ENCODE data around the gene SMKR1. TPM values are rescaled to one million over a fixed set of nuclear protein-coding genes. Genes with fewer than 3 reads are reported as not detected.

The SMKR1 gene
- total RNA-seq, 1 experiment from 2014 or later, result 7.4 TPM

GRCh38 chr7:129466796-129467195 is 35.5 kb upstream of the SMKR1 start:
- Histone ChIP-seq H3K4me2 (ENCODE audit: low read length) (no peak overlapping the region), H3K9me3 (ENCODE audit: low read length) (no peaks in the 10 kb centered on the region), H3K4me3 (ENCODE audit: low read length) (no peak overlapping the region), H3K27me3 (ENCODE audit: low read length) (no peaks in the 10 kb centered on the region), H4K20me1 (ENCODE audit: low read length) (no peaks in the 10 kb centered on the region), H3K9ac (ENCODE audit: low read length) (no peak overlapping the region), H3K79me2 (ENCODE audit: low read length) (no peaks in the 10 kb centered on the region), H2AFZ (ENCODE audit: low read length) (no peak overlapping the region), H3K9me2 (replicated peaks; ENCODE audit: low read length) (no peaks in the 10 kb centered on the region), H3K36me3 (ENCODE audit: low read depth, low read length) (peaks cover 16% of the 10 kb centered on the region; the same call in 1 of the 2 replicates), H3K4me1 (ENCODE audit: insufficient read depth, low read length) (peaks cover 19% of the 10 kb centered on the region), H3F3A (ENCODE audit: low read length, unreplicated experiment) (peaks cover 2% of the 10 kb centered on the region), H3K27ac (ENCODE audit: low read length) (no peak overlapping the region)
- no peak for ATAC-seq
- TF ChIP-seq CTCF (conservative IDR thresholded peaks at IDR 0.05; ENCODE audit: low read depth, low read length) (no peak), EZH2 (IDR thresholded peaks at IDR 0.05; ENCODE audit: low read length, unreplicated experiment) (no peak), EZH2phosphoT487 (IDR thresholded peaks at IDR 0.05; ENCODE audit: borderline replicate concordance, low read length) (no peak)
- intact Hi-C loops (cut with micrococcal nuclease), result no loop called here
- no TSS peak for BruUV-seq (replicated peaks)
- ChIA-PET POLR2A (ENCODE audit: unreplicated experiment) (no interaction called here), CTCF (no interaction called here)
- no peak for DNase-seq

- no peak for ATAC-seq
- Histone ChIP-seq H3K27me3 (ENCODE audit: low read length) (no peaks in the 10 kb centered on the region), H4K20me1 (ENCODE audit: low read length) (no peaks in the 10 kb centered on the region), H3K4me3 (ENCODE audit: low read length) (no peak overlapping the region), H3K4me2 (ENCODE audit: low read length) (no peak overlapping the region), H3K79me2 (ENCODE audit: low read length) (no peaks in the 10 kb centered on the region), H3K9me2 (replicated peaks; ENCODE audit: low read length) (no peaks in the 10 kb centered on the region), H3K4me1 (ENCODE audit: insufficient read depth, low read length) (peaks cover 23% of the 10 kb centered on the region), H3K36me3 (ENCODE audit: low read depth, low read length) (peaks cover 16% of the 10 kb centered on the region; the same call in 1 of the 2 replicates), H2AFZ (ENCODE audit: low read length) (no peak overlapping the region), H3F3A (ENCODE audit: low read length, unreplicated experiment) (peaks cover 5% of the 10 kb centered on the region), H3K27ac (ENCODE audit: low read length) (no peak overlapping the region), H3K9ac (ENCODE audit: low read length) (no peak overlapping the region), H3K9me3 (ENCODE audit: low read length) (no peaks in the 10 kb centered on the region)
- ChIA-PET CTCF (no interaction called here), POLR2A (ENCODE audit: unreplicated experiment) (no interaction called here)
- no peak for DNase-seq
- no peak for TF ChIP-seq EZH2 (IDR thresholded peaks at IDR 0.05; ENCODE audit: low read length, unreplicated experiment)
- TF ChIP-seq EZH2phosphoT487 (IDR thresholded peaks at IDR 0.05; ENCODE audit: borderline replicate concordance, low read length), result no peak
- no peak for TF ChIP-seq CTCF (conservative IDR thresholded peaks at IDR 0.05; ENCODE audit: low read depth, low read length)
- intact Hi-C loops (cut with micrococcal nuclease), result no loop called here
- no TSS peak for BruUV-seq (replicated peaks)
These were observed 34.2 kb upstream of the SMKR1 start for GRCh38 chr7:129468087-129468486.

- peaks cover 5% of the 10 kb centered on the region for H3F3A ChIP-seq (ENCODE audit: low read length, unreplicated experiment)
These were observed 33.8 kb upstream of the SMKR1 start for GRCh38 chr7:129468547-129468946.

More at GRCh38 chr7:129468547-129468946, 33.8 kb upstream of the SMKR1 start:
- intact Hi-C loops (cut with micrococcal nuclease), result no loop called here
- H3K4me1 ChIP-seq (ENCODE audit: insufficient read depth, low read length), result peaks cover 23% of the 10 kb centered on the region
- no peaks in the 10 kb centered on the region for H4K20me1 ChIP-seq (ENCODE audit: low read length)
- H3K9me2 ChIP-seq (replicated peaks; ENCODE audit: low read length), result no peaks in the 10 kb centered on the region
- no peaks in the 10 kb centered on the region for H3K79me2 ChIP-seq (ENCODE audit: low read length)
- no peaks in the 10 kb centered on the region for H3K27me3 ChIP-seq (ENCODE audit: low read length)
- peaks cover 16% of the 10 kb centered on the region; the same call in 1 of the 2 replicates for H3K36me3 ChIP-seq (ENCODE audit: low read depth, low read length)
- ATAC-seq (no peak), DNase-seq (no peak)
- BruUV-seq (replicated peaks), result no TSS peak
- POLR2A ChIA-PET (ENCODE audit: unreplicated experiment), result no interaction called here
- H3K4me2 ChIP-seq (ENCODE audit: low read length), result no peak overlapping the region
- no peak overlapping the region for H3K27ac ChIP-seq (ENCODE audit: low read length)
- H3K4me3 ChIP-seq (ENCODE audit: low read length), result no peak overlapping the region
- CTCF ChIA-PET, result interaction anchor here (1.1 kb wide), 2 partner anchors 34 to 101 kb away, joined by 3 to 4 read pairs; partner anchors contain the start of gene STRIP2
- TF ChIP-seq CTCF (conservative IDR thresholded peaks at IDR 0.05; ENCODE audit: low read depth, low read length) (no peak), EZH2phosphoT487 (IDR thresholded peaks at IDR 0.05; ENCODE audit: borderline replicate concordance, low read length) (no peak), EZH2 (IDR thresholded peaks at IDR 0.05; ENCODE audit: low read length, unreplicated experiment) (no peak)
- H3K9ac ChIP-seq (ENCODE audit: low read length), result no peak overlapping the region
- no peaks in the 10 kb centered on the region for H3K9me3 ChIP-seq (ENCODE audit: low read length)
- H2AFZ ChIP-seq (ENCODE audit: low read length), result no peak overlapping the region
